HEK293 (cell line): ENCODE results near the gene YTHDC2.
A peak's percentile ranks its signal among the peaks of the same experiment; 100 is the strongest.

ENCODE experiments used
- CTCF ChIA-PET: fragments of 350-600 bp; formaldehyde crosslinking; extraction: SDS; loops from one replicate; lab custom pipeline; 2021; ENCODE audit warnings: antibody characterized with exemption; lab: Yijun Ruan, JAX
- POLR2A ChIA-PET: fragments of 300-600 bp; formaldehyde crosslinking; extraction: SDS; loops from one replicate; lab custom pipeline; 2020; ENCODE audit warnings: antibody characterized with exemption, inconsistent platforms; lab: Yijun Ruan, JAX
- H3K27ac ChIP-seq: fragments of 200-500 bp; sonication (Bioruptor generic); 2 replicates; pipeline ENCODE4 v1.5.1; 2014; ENCODE audit warnings: low read depth, low read length, control low read depth, inconsistent platforms; ENCODE audit errors: extremely low read depth
- H3K36me3 ChIP-seq, 2 experiments: fragments of 200-500 bp in 1 of 2; sonication (Bioruptor generic) in 1 of 2; 1 replicate in 1 of 2; 2 replicates in 1 of 2; pipeline ENCODE4 v1.5.1; 2014 to 2017; ENCODE audit warnings: inconsistent platforms in 2 of 2, low read length in 2 of 2; ENCODE audit not compliant: control insufficient read depth in 2 of 2, insufficient read depth in 1 of 2
- H3K4me1 ChIP-seq: fragments of 200-500 bp; sonication (Bioruptor generic); 2 replicates; pipeline ENCODE4 v1.5.1; 2014; ENCODE audit warnings: mild to moderate bottlenecking, low read length, inconsistent platforms; ENCODE audit not compliant: control insufficient read depth, insufficient read depth
- H3K4me3 ChIP-seq: 2 replicates; pipeline ENCODE4 v1.5.1; 2011; ENCODE audit warnings: low read depth, mild to moderate bottlenecking, control low read depth, low read length, moderate library complexity
- H3K9me3 ChIP-seq: fragments of 200-500 bp; sonication (Bioruptor generic); 2 replicates; pipeline ENCODE4 v1.5.1; 2014; ENCODE audit warnings: low read depth, low read length, inconsistent platforms; ENCODE audit not compliant: control insufficient read depth, insufficient read depth
- OVOL3 ChIP-seq: fragments of 450-650 bp; formaldehyde crosslinking; IDR thresholded peaks from 2 replicates; pipeline ENCODE4 v1.5.1; 2016; ENCODE audit warnings: missing biosample characterization, missing genetic modification characterization
- TCF7L2 ChIP-seq: IDR thresholded peaks from 2 replicates; pipeline ENCODE4 v1.6.1; 2011; ENCODE audit warnings: low read depth, mild to moderate bottlenecking, inconsistent platforms, low read length, moderate library complexity, borderline replicate concordance
- TRIM28 ChIP-seq: IDR thresholded peaks from 2 replicates; pipeline ENCODE4 v1.6.1; 2011; ENCODE audit warnings: low read length, control low read depth, borderline replicate concordance
- YY1 ChIP-seq: fragments of 450-650 bp; formaldehyde crosslinking; IDR thresholded peaks from 2 replicates; pipeline ENCODE4 v1.5.1; 2018; ENCODE audit warnings: missing biosample characterization, missing genetic modification characterization
- ZBTB17 ChIP-seq: fragments of 450-650 bp; formaldehyde crosslinking; IDR thresholded peaks from 2 replicates; pipeline ENCODE4 v1.5.1; 2016; ENCODE audit warnings: missing biosample characterization, missing genetic modification characterization
- ZEB2 ChIP-seq: fragments of 450-650 bp; formaldehyde crosslinking; IDR thresholded peaks from 2 replicates; pipeline ENCODE4 v1.5.1; 2016; ENCODE audit warnings: missing biosample characterization, missing genetic modification characterization
- ZFP69B ChIP-seq: fragments of 450-650 bp; formaldehyde crosslinking; IDR thresholded peaks from 2 replicates; pipeline ENCODE4 v1.5.1; 2016; ENCODE audit warnings: missing biosample characterization, missing genetic modification characterization
- ZNF121 ChIP-seq: fragments of 450-650 bp; formaldehyde crosslinking; IDR thresholded peaks from 2 replicates; pipeline ENCODE4 v1.5.1; 2016; ENCODE audit warnings: missing biosample characterization, missing genetic modification characterization
- ZNF16 ChIP-seq: fragments of 450-650 bp; formaldehyde crosslinking; IDR thresholded peaks from 2 replicates; pipeline ENCODE4 v1.5.1; 2016; ENCODE audit warnings: low read depth, missing biosample characterization, missing genetic modification characterization
- ZNF214 ChIP-seq: fragments of 450-650 bp; formaldehyde crosslinking; IDR thresholded peaks from 2 replicates; pipeline ENCODE4 v1.5.1; 2017; ENCODE audit warnings: missing biosample characterization, mild to moderate bottlenecking, missing genetic modification characterization, borderline replicate concordance
- ZNF324 ChIP-seq: fragments of 450-650 bp; formaldehyde crosslinking; IDR thresholded peaks from 2 replicates; pipeline ENCODE4 v1.5.1; 2016; ENCODE audit warnings: missing biosample characterization, missing genetic modification characterization
- ZNF354C ChIP-seq: fragments of 450-650 bp; formaldehyde crosslinking; IDR thresholded peaks from 2 replicates; pipeline ENCODE4 v1.5.1; 2016; ENCODE audit warnings: missing biosample characterization, missing genetic modification characterization, low read depth, borderline replicate concordance
- ZNF37A ChIP-seq: fragments of 450-650 bp; IDR thresholded peaks from 2 replicates; pipeline ENCODE4 v1.5.1; 2018; ENCODE audit warnings: missing biosample characterization, missing genetic modification characterization
- ZNF404 ChIP-seq: fragments of 450-650 bp; formaldehyde crosslinking; IDR thresholded peaks from 2 replicates; pipeline ENCODE4 v1.5.1; 2017; ENCODE audit warnings: missing biosample characterization, missing genetic modification characterization
- ZNF423 ChIP-seq: fragments of 450-650 bp; formaldehyde crosslinking; IDR thresholded peaks from 2 replicates; pipeline ENCODE4 v1.5.1; 2016; ENCODE audit warnings: missing biosample characterization, missing genetic modification characterization
- ZNF426 ChIP-seq: fragments of 450-650 bp; formaldehyde crosslinking; IDR thresholded peaks from 2 replicates; pipeline ENCODE4 v1.5.1; 2017; ENCODE audit warnings: missing biosample characterization, missing genetic modification characterization, mild to moderate bottlenecking, inconsistent platforms, moderate library complexity
- ZNF514 ChIP-seq: fragments of 450-650 bp; formaldehyde crosslinking; IDR thresholded peaks from 2 replicates; pipeline ENCODE4 v1.5.1; 2016; ENCODE audit warnings: missing biosample characterization, missing genetic modification characterization
- ZNF529 ChIP-seq: fragments of 450-650 bp; formaldehyde crosslinking; IDR thresholded peaks from 2 replicates; pipeline ENCODE4 v1.5.1; 2017; ENCODE audit warnings: missing genetic modification characterization, missing biosample characterization; ENCODE audit not compliant: insufficient replicate concordance
- ZNF558 ChIP-seq: fragments of 450-650 bp; formaldehyde crosslinking; IDR thresholded peaks from 2 replicates; pipeline ENCODE4 v1.5.1; 2016; ENCODE audit warnings: missing biosample characterization, missing genetic modification characterization
- ZNF560 ChIP-seq: fragments of 450-650 bp; formaldehyde crosslinking; IDR thresholded peaks from 2 replicates; pipeline ENCODE4 v1.5.1; 2017; ENCODE audit warnings: missing biosample characterization, missing genetic modification characterization, borderline replicate concordance
- ZNF610 ChIP-seq: fragments of 450-650 bp; formaldehyde crosslinking; IDR thresholded peaks from 2 replicates; pipeline ENCODE4 v1.5.1; 2016; ENCODE audit warnings: missing biosample characterization, missing genetic modification characterization, borderline replicate concordance
- ZNF658 ChIP-seq: fragments of 450-650 bp; formaldehyde crosslinking; IDR thresholded peaks from 2 replicates; pipeline ENCODE4; 2016; ENCODE audit warnings: missing biosample characterization, missing genetic modification characterization
- ZNF670 ChIP-seq: fragments of 450-650 bp; formaldehyde crosslinking; IDR thresholded peaks from 2 replicates; pipeline ENCODE4 v1.5.1; 2016; ENCODE audit warnings: missing biosample characterization, missing genetic modification characterization, low read depth
- ZNF776 ChIP-seq: fragments of 450-650 bp; formaldehyde crosslinking; IDR thresholded peaks from 2 replicates; pipeline ENCODE4 v1.5.0; 2017; ENCODE audit warnings: missing biosample characterization, missing genetic modification characterization, borderline replicate concordance
- ZNF777 ChIP-seq: fragments of 450-650 bp; formaldehyde crosslinking; IDR thresholded peaks from 2 replicates; pipeline ENCODE4 v1.5.1; 2017; ENCODE audit warnings: missing biosample characterization, missing genetic modification characterization, borderline replicate concordance
- ZNF837 ChIP-seq: fragments of 450-650 bp; formaldehyde crosslinking; IDR thresholded peaks from 2 replicates; pipeline ENCODE4 v1.5.1; 2016; ENCODE audit warnings: missing biosample characterization, missing genetic modification characterization
- TF ChIP-seq, protein P1 (sequence below): fragments of 450-650 bp; formaldehyde crosslinking; IDR thresholded peaks from 2 replicates; pipeline ENCODE4 v1.5.1; 2016; ENCODE audit warnings: missing biosample characterization, missing genetic modification characterization
- TF ChIP-seq, protein P2 (sequence below): fragments of 450-650 bp; formaldehyde crosslinking; IDR thresholded peaks from 2 replicates; pipeline ENCODE4 v1.5.1; 2016; ENCODE audit warnings: missing biosample characterization, missing genetic modification characterization
- TF ChIP-seq, protein P3 (sequence below): fragments of 450-650 bp; formaldehyde crosslinking; conservative IDR thresholded peaks from 2 replicates; pipeline ENCODE4 v1.5.1; 2016; ENCODE audit warnings: low read depth, missing biosample characterization, missing genetic modification characterization
- TF ChIP-seq, protein P4 (sequence below): fragments of 450-650 bp; formaldehyde crosslinking; optimal IDR thresholded peaks from 2 replicates; pipeline ENCODE3; 2016; ENCODE audit warnings: missing biosample characterization, mild to moderate bottlenecking, missing genetic modification characterization

Gene YTHDC2

GRCh38 chr5:113513384-113514288 lies at the start of gene YTHDC2:
TSS of gene YTHDC2 (plus strand) at chr5:113513694. CDS start at chr5:113513896, 202 bp downstream.
- Histone ChIP-seq H3K4me3 (peak within 1 kb of the TSS; percentile 94), H3K27ac (peak within 1 kb of the TSS; percentile 77), H3K4me1 (no peaks in the 10 kb centered on the region), H3K9me3 (no peaks in the 10 kb centered on the region), H3K36me3 (peaks cover 5 to 28% of the 10 kb centered on the region in 2 experiments)
- POLR2A ChIA-PET: interaction anchor here (0.7 to 1.4 kb wide), 4 partner anchors 24 to 537 kb away, joined by 3 to 10 read pairs (median 6); partner anchors contain the start of genes DCP2 and MCC
- CTCF ChIA-PET: interaction anchor here (0.7 to 4.6 kb wide), 8 partner anchors 11 to 517 kb away, joined by 3 to 58 read pairs (median 6); no protein-coding TSS in a partner anchor
- TF ChIP-seq TRIM28 (peak; percentile 52; the same call in 1 of the 2 replicates), ZNF560 (tag by site-specific recombination) (no peak; the same call in 1 of the 2 replicates), ZFP69B (tag by site-specific recombination) (peak; percentile 71), ZNF777 (tag by site-specific recombination) (no peak), ZNF837 (tag by site-specific recombination) (no peak), ZNF354C (no peak), ZNF658 (tag by site-specific recombination) (no peak), ZBTB17 (tag by site-specific recombination) (peak; percentile 97), ZNF121 (tag by site-specific recombination) (no peak), ZEB2 (peak; percentile 80), TCF7L2 (no peak), ZNF16 (tag by site-specific recombination) (no peak), ZNF558 (tag by site-specific recombination) (no peak), ZNF670 (tag by site-specific recombination) (no peak), ZNF610 (tag by site-specific recombination) (peak; percentile 98), ZNF324 (tag by site-specific recombination) (peak; percentile 82; the same call in 1 of the 2 replicates), ZNF514 (no peak), ZNF37A (tag by site-specific recombination) (no peak), ZNF404 (tag by site-specific recombination) (no peak), YY1 (tag by site-specific recombination) (peak; percentile 92), ZNF214 (tag by site-specific recombination) (no peak), ZNF426 (tag by site-specific recombination) (no peak), OVOL3 (no peak), ZNF776 (tag by site-specific recombination) (no peak), ZNF529 (tag by site-specific recombination) (no peak), ZNF423 (tag by site-specific recombination) (no peak)
- TF ChIP-seq, protein P1, sequence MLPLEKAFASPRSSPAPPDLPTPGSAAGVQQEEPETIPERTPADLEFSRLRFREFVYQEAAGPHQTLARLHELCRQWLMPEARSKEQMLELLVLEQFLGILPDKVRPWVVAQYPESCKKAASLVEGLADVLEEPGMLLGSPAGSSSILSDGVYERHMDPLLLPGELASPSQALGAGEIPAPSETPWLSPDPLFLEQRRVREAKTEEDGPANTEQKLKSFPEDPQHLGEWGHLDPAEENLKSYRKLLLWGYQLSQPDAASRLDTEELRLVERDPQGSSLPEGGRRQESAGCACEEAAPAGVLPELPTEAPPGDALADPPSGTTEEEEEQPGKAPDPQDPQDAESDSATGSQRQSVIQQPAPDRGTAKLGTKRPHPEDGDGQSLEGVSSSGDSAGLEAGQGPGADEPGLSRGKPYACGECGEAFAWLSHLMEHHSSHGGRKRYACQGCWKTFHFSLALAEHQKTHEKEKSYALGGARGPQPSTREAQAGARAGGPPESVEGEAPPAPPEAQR (tag by site-specific recombination): 0 out of 2 replicates have a peak, but pooled peaks have one; percentile 75
- TF ChIP-seq, protein P2, sequence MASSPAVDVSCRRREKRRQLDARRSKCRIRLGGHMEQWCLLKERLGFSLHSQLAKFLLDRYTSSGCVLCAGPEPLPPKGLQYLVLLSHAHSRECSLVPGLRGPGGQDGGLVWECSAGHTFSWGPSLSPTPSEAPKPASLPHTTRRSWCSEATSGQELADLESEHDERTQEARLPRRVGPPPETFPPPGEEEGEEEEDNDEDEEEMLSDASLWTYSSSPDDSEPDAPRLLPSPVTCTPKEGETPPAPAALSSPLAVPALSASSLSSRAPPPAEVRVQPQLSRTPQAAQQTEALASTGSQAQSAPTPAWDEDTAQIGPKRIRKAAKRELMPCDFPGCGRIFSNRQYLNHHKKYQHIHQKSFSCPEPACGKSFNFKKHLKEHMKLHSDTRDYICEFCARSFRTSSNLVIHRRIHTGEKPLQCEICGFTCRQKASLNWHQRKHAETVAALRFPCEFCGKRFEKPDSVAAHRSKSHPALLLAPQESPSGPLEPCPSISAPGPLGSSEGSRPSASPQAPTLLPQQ (tag by site-specific recombination): peak; percentile 79; the same call in 1 of the 2 replicates
- TF ChIP-seq, protein P3, sequence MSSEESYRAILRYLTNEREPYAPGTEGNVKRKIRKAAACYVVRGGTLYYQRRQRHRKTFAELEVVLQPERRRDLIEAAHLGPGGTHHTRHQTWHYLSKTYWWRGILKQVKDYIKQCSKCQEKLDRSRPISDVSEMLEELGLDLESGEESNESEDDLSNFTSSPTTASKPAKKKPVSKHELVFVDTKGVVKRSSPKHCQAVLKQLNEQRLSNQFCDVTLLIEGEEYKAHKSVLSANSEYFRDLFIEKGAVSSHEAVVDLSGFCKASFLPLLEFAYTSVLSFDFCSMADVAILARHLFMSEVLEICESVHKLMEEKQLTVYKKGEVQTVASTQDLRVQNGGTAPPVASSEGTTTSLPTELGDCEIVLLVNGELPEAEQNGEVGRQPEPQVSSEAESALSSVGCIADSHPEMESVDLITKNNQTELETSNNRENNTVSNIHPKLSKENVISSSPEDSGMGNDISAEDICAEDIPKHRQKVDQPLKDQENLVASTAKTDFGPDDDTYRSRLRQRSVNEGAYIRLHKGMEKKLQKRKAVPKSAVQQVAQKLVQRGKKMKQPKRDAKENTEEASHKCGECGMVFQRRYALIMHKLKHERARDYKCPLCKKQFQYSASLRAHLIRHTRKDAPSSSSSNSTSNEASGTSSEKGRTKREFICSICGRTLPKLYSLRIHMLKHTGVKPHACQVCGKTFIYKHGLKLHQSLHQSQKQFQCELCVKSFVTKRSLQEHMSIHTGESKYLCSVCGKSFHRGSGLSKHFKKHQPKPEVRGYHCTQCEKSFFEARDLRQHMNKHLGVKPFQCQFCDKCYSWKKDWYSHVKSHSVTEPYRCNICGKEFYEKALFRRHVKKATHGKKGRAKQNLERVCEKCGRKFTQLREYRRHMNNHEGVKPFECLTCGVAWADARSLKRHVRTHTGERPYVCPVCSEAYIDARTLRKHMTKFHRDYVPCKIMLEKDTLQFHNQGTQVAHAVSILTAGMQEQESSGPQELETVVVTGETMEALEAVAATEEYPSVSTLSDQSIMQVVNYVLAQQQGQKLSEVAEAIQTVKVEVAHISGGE (tag by site-specific recombination): 0 out of 2 replicates have a peak, but pooled peaks have one; percentile 6
- TF ChIP-seq, protein P4, sequence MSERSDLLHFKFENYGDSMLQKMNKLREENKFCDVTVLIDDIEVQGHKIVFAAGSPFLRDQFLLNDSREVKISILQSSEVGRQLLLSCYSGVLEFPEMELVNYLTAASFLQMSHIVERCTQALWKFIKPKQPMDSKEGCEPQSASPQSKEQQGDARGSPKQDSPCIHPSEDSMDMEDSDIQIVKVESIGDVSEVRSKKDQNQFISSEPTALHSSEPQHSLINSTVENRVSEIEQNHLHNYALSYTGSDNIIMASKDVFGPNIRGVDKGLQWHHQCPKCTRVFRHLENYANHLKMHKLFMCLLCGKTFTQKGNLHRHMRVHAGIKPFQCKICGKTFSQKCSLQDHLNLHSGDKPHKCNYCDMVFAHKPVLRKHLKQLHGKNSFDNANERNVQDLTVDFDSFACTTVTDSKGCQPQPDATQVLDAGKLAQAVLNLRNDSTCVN (tag by site-specific recombination): peak; percentile 91
